ENCODE data around the gene IL17RC. TPM values are rescaled to one million over a fixed set of nuclear protein-coding genes. Genes with fewer than 3 reads are reported as not detected.

IL17RC gene
- total RNA-seq, 1 experiment from 2014 or later, result 17.6 TPM

DNA sequence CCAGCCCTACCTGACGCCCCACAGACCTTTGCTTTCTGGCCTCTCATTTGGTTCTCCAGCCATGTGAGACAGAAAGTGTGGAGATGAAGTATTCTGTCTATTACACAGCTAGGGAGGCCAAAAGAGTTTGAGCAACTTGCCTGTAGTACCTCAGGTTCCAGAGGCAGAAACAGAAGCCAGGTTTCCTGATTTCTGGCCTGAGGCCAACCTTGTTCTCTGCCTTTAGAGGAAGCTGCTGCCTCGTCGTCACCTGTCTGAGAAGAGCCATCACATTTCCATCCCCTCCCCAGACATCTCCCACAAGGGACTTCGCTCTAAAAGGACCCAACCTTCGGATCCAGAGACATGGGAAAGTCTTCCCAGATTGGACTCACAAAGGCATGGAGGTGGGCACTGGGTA lies 10.4 kb upstream of the IL17RC start:
- H3K79me2 ChIP-seq (ENCODE audit: insufficient read depth, low read length), result no peaks in the 10 kb centered on the region
- ChIA-PET CTCF (no interaction called here), POLR2A (no interaction called here), RAD21 (ENCODE audit: low non-redundant PET in 1 of 2, low total read pairs in 2 of 2, uncharacterized antibody in 2 of 2, unreplicated experiment in 2 of 2) (no interaction called here)
- DNase-seq (ENCODE audit: low read depth, low spot score) (no peak), ATAC-seq (no peak)
- H3K9me3 ChIP-seq (ENCODE audit: control insufficient read depth in 1 of 2, insufficient read depth in 1 of 2, low read depth in 1 of 2, low read length in 2 of 2), result no peaks in the 10 kb centered on the region
- H3K9me2 ChIP-seq (ENCODE audit: insufficient read depth), result no peaks in the 10 kb centered on the region
- H3K27ac ChIP-seq (ENCODE audit: low read depth, low read length), result no peak overlapping the region
- peaks cover 0 to 3% of the 10 kb centered on the region in 2 experiments; a peak in 2 of 4 replicates for H3K36me3 ChIP-seq (ENCODE audit: control insufficient read depth in 1 of 2, insufficient read depth in 2 of 2, low read length in 2 of 2)
- no TSS peak for BruUV-seq (replicated peaks)
- no peak overlapping the region for H2AFZ ChIP-seq (ENCODE audit: low read depth, low read length, poor library complexity, severe bottlenecking)
- no peak overlapping the region for H3K4me3 ChIP-seq (replicated peaks in 1 of 2; ENCODE audit: low read depth in 1 of 2, low read length in 2 of 2)
- H3K4me1 ChIP-seq (ENCODE audit: control insufficient read depth in 1 of 2, insufficient read depth in 2 of 2, low read length in 2 of 2), result peaks cover 11 to 23% of the 10 kb centered on the region in 2 experiments; a peak in 3 of 4 replicates
- H3K9ac ChIP-seq (ENCODE audit: low read length), result no peak overlapping the region
- TF ChIP-seq JUND (IDR thresholded peaks at IDR 0.05), result no peak
- TF ChIP-seq, protein P1, sequence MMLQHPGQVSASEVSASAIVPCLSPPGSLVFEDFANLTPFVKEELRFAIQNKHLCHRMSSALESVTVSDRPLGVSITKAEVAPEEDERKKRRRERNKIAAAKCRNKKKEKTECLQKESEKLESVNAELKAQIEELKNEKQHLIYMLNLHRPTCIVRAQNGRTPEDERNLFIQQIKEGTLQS (IDR thresholded peaks at IDR 0.05), result no peak
- TF ChIP-seq POLR2AphosphoS5 (IDR thresholded peaks at IDR 0.05; ENCODE audit: low read depth, low read length), result no peak
- no peak for TF ChIP-seq EZH2 (IDR thresholded peaks at IDR 0.05)
- no peak for TF ChIP-seq YY1 (IDR thresholded peaks at IDR 0.05; ENCODE audit: extremely low read depth, insufficient replicate concordance, low read depth, low read length)
- TF ChIP-seq SIN3A (IDR thresholded peaks at IDR 0.05; ENCODE audit: low read depth), result no peak
- no peak for TF ChIP-seq SP1 (IDR thresholded peaks at IDR 0.05; ENCODE audit: low read depth)
- TF ChIP-seq EZH2phosphoT487 (IDR thresholded peaks at IDR 0.05; ENCODE audit: borderline replicate concordance), result no peak
- TF ChIP-seq ZNF274 (IDR thresholded peaks at IDR 0.05; ENCODE audit: low read depth, low read length), result no peak
- TF ChIP-seq SRF (IDR thresholded peaks at IDR 0.05; ENCODE audit: low read depth), result no peak
- TF ChIP-seq, protein P2, sequence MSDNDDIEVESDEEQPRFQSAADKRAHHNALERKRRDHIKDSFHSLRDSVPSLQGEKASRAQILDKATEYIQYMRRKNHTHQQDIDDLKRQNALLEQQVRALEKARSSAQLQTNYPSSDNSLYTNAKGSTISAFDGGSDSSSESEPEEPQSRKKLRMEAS (IDR thresholded peaks at IDR 0.05), result no peak
- TF ChIP-seq RAD21 (IDR thresholded peaks at IDR 0.05; ENCODE audit: low read depth), result no peak
- TF ChIP-seq, protein P3, sequence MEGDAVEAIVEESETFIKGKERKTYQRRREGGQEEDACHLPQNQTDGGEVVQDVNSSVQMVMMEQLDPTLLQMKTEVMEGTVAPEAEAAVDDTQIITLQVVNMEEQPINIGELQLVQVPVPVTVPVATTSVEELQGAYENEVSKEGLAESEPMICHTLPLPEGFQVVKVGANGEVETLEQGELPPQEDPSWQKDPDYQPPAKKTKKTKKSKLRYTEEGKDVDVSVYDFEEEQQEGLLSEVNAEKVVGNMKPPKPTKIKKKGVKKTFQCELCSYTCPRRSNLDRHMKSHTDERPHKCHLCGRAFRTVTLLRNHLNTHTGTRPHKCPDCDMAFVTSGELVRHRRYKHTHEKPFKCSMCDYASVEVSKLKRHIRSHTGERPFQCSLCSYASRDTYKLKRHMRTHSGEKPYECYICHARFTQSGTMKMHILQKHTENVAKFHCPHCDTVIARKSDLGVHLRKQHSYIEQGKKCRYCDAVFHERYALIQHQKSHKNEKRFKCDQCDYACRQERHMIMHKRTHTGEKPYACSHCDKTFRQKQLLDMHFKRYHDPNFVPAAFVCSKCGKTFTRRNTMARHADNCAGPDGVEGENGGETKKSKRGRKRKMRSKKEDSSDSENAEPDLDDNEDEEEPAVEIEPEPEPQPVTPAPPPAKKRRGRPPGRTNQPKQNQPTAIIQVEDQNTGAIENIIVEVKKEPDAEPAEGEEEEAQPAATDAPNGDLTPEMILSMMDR (IDR thresholded peaks at IDR 0.05 in 2 of 3, conservative IDR thresholded peaks at IDR 0.05 in 1 of 3; ENCODE audit: borderline replicate concordance in 1 of 3, insufficient read depth in 1 of 3, low read depth in 2 of 3, low read length in 2 of 3), result no peak
- no peak for TF ChIP-seq CEBPB (IDR thresholded peaks at IDR 0.05; ENCODE audit: low read depth)
- TF ChIP-seq, protein P4, sequence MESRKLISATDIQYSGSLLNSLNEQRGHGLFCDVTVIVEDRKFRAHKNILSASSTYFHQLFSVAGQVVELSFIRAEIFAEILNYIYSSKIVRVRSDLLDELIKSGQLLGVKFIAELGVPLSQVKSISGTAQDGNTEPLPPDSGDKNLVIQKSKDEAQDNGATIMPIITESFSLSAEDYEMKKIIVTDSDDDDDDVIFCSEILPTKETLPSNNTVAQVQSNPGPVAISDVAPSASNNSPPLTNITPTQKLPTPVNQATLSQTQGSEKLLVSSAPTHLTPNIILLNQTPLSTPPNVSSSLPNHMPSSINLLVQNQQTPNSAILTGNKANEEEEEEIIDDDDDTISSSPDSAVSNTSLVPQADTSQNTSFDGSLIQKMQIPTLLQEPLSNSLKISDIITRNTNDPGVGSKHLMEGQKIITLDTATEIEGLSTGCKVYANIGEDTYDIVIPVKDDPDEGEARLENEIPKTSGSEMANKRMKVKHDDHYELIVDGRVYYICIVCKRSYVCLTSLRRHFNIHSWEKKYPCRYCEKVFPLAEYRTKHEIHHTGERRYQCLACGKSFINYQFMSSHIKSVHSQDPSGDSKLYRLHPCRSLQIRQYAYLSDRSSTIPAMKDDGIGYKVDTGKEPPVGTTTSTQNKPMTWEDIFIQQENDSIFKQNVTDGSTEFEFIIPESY (IDR thresholded peaks at IDR 0.05; ENCODE audit: extremely low read depth, insufficient replicate concordance, low read length), result no peak
- no peak overlapping the region for H3K4me2 ChIP-seq (ENCODE audit: low read length)
- H3K27me3 ChIP-seq (ENCODE audit: insufficient read depth, low read length), result no peaks in the 10 kb centered on the region
- intact Hi-C loops (cut with micrococcal nuclease), result no loop called here
- H4K20me1 ChIP-seq (ENCODE audit: insufficient read depth), result no peaks in the 10 kb centered on the region
